HPDE6-E6E7 (cell line): ENCODE measurements around the gene CFAP92.
A peak's percentile ranks its signal among the peaks of the same experiment; 100 is the strongest.

Source experiments
- DNase-seq: peaks from one replicate; pipeline ENCODE4 v3.0.0; 2011; ENCODE audit warnings: missing footprints; ENCODE audit errors: extremely low spot score

CFAP92 gene

GRCh38 chr3:128987302-128988100, 6.4 kb downstream of the CFAP92 start:
- no peak for DNase-seq

- DNase-seq, result peak; percentile 95
These were observed 9.3 kb downstream of the CFAP92 start for GRCh38 chr3:128984596-128984995.

- no peak for DNase-seq
These were observed 10.4 kb downstream of the CFAP92 start for GRCh38 chr3:128983293-128984069.

GRCh38 chr3:128975276-128975675, 18.6 kb downstream of the CFAP92 start:
- DNase-seq, result no peak

- DNase-seq, result no peak
These were observed 19.8 kb downstream of the CFAP92 start for GRCh38 chr3:128973988-128974564.

- no peak for DNase-seq
These were observed 22.3 kb downstream of the CFAP92 start for GRCh38 chr3:128971421-128972100.

- DNase-seq, result no peak
These were observed 23.2 kb downstream of the CFAP92 start for GRCh38 chr3:128970740-128971047.

- no peak for DNase-seq
These were observed 23.7 kb downstream of the CFAP92 start for GRCh38 chr3:128969993-128970739.

GRCh38 chr3:128967748-128968355, 26.0 kb downstream of the CFAP92 start:
- DNase-seq, result no peak

GRCh38 chr3:128965818-128966217, 28.1 kb downstream of the CFAP92 start:
- DNase-seq, result peak; percentile 19

- no peak for DNase-seq
These were observed 28.6 kb downstream of the CFAP92 start for GRCh38 chr3:128965280-128965679.

- DNase-seq, result no peak
These were observed 37.4 kb downstream of the CFAP92 start for GRCh38 chr3:128956440-128956839.

- DNase-seq, result no peak
These were observed 43.5 kb downstream of the CFAP92 start for GRCh38 chr3:128950223-128950938.

- no peak for DNase-seq
These were observed 44.7 kb downstream of the CFAP92 start for GRCh38 chr3:128949158-128949557.

GRCh38 chr3:128946411-128946810, 47.5 kb downstream of the CFAP92 start:
- no peak for DNase-seq

GRCh38 chr3:128945878-128946175, 48.0 kb downstream of the CFAP92 start:
- no peak for DNase-seq

GRCh38 chr3:128945041-128945877, 48.6 kb downstream of the CFAP92 start:
- no peak for DNase-seq

- DNase-seq, result peak; percentile 31
These were observed 51.5 kb downstream of the CFAP92 start for GRCh38 chr3:128942161-128942952.

GRCh38 chr3:128940252-128940651, 53.6 kb downstream of the CFAP92 start:
- DNase-seq, result no peak
